ENCODE data around the gene SLC3A2.
"Not testable (repeated sequence)": the region's sequence is repeated elsewhere in the genome, so short reads cannot be mapped to it uniquely, and the experiment has no call there.

SLC3A2 gene

GRCh38 chr11:62832336-62833234 is 48.1 kb upstream of the SLC3A2 start, which contains the start of gene TEX54:
TEX54 (minus strand) TSS chr11:62832841.
- Histone ChIP-seq H3K36me3 (ENCODE audit: insufficient read depth) (peaks cover 6% of the 10 kb centered on the region; the same call in 1 of the 2 replicates), H3K27ac (peak within 1 kb of the TSS; percentile 80), H2AFZ (ENCODE audit: low read depth) (peak within 1 kb of the TSS; percentile 69), H3K4me1 (ENCODE audit: low read depth, poor library complexity, severe bottlenecking) (peaks cover 52% of the 10 kb centered on the region), H3K9ac (peak within 1 kb of the TSS; percentile 93), H3K79me2 (ENCODE audit: insufficient read depth, low read depth) (peaks cover 55% of the 10 kb centered on the region), H4K20me1 (ENCODE audit: insufficient read depth) (no peaks in the 10 kb centered on the region), H3K27me3 (ENCODE audit: insufficient read depth, low read depth) (no peaks in the 10 kb centered on the region), H3K4me2 (peak within 1 kb of the TSS; percentile 75), H3K4me3 (IDR thresholded peaks at IDR 0.05; ENCODE audit: insufficient read depth, low read depth, low read length) (peak within 1 kb of the TSS; percentile 31)
- TF ChIP-seq CTCF (conservative IDR thresholded peaks at IDR 0.05; ENCODE audit: low read depth, low read length): no peak

- peaks cover 56% of the 10 kb centered on the region for H3K79me2 ChIP-seq (ENCODE audit: insufficient read depth, low read depth)
- peaks cover 51% of the 10 kb centered on the region for H3K4me1 ChIP-seq (ENCODE audit: low read depth, poor library complexity, severe bottlenecking)
Measured at GRCh38 chr11:62835336-62835735, 45.4 kb upstream of the SLC3A2 start.

GRCh38 chr11:62839050-62839945 is 41.4 kb upstream of the SLC3A2 start, which contains the start of gene WDR74:
WDR74 (minus strand) TSS chr11:62839590; CDS start chr11:62839570, 20 bp downstream.
- H3K27ac ChIP-seq: peak within 1 kb of the TSS; percentile 95
- H3K79me2 ChIP-seq (ENCODE audit: insufficient read depth, low read depth): peaks cover 45% of the 10 kb centered on the region
- TF ChIP-seq CTCF (conservative IDR thresholded peaks at IDR 0.05; ENCODE audit: low read depth, low read length): no peak
- H4K20me1 ChIP-seq (ENCODE audit: insufficient read depth): no peaks in the 10 kb centered on the region
- H3K4me1 ChIP-seq (ENCODE audit: low read depth, poor library complexity, severe bottlenecking): peaks cover 53% of the 10 kb centered on the region
- no peaks in the 10 kb centered on the region for H3K27me3 ChIP-seq (ENCODE audit: insufficient read depth, low read depth)
- peak within 1 kb of the TSS; percentile 52 for H2AFZ ChIP-seq (ENCODE audit: low read depth)
- H3K36me3 ChIP-seq (ENCODE audit: insufficient read depth): peaks cover 6% of the 10 kb centered on the region; the same call in 1 of the 2 replicates
- peak within 1 kb of the TSS; percentile 90 for H3K4me2 ChIP-seq
- peak within 1 kb of the TSS; percentile 86 for H3K9ac ChIP-seq
- no peak within 1 kb of the TSS for H3K4me3 ChIP-seq (IDR thresholded peaks at IDR 0.05; ENCODE audit: insufficient read depth, low read depth, low read length)

More at GRCh38 chr11:62835336-62835735, 45.4 kb upstream of the SLC3A2 start:
- Histone ChIP-seq H3K4me2 (no peak overlapping the region), H4K20me1 (ENCODE audit: insufficient read depth) (no peaks in the 10 kb centered on the region), H3K36me3 (ENCODE audit: insufficient read depth) (peaks cover 6% of the 10 kb centered on the region; the same call in 1 of the 2 replicates), H3K4me3 (IDR thresholded peaks at IDR 0.05; ENCODE audit: insufficient read depth, low read depth, low read length) (no peak overlapping the region), H3K27ac (no peak overlapping the region), H2AFZ (ENCODE audit: low read depth) (no peak overlapping the region), H3K9ac (no peak overlapping the region), H3K27me3 (ENCODE audit: insufficient read depth, low read depth) (no peaks in the 10 kb centered on the region)
- TF ChIP-seq CTCF (conservative IDR thresholded peaks at IDR 0.05; ENCODE audit: low read depth, low read length): no peak

- peaks cover 46% of the 10 kb centered on the region for H3K4me1 ChIP-seq (ENCODE audit: low read depth, poor library complexity, severe bottlenecking)
- peak overlapping the region; percentile 52; the same call in 1 of the 2 replicates for H2AFZ ChIP-seq (ENCODE audit: low read depth)
- peak overlapping the region; percentile 86 for H3K9ac ChIP-seq
- peak overlapping the region; percentile 90 for H3K4me2 ChIP-seq
- peaks cover 37% of the 10 kb centered on the region for H3K79me2 ChIP-seq (ENCODE audit: insufficient read depth, low read depth)
- H3K36me3 ChIP-seq (ENCODE audit: insufficient read depth); H3K27me3 ChIP-seq (ENCODE audit: insufficient read depth, low read depth); H3K4me3 ChIP-seq (IDR thresholded peaks at IDR 0.05; ENCODE audit: insufficient read depth, low read depth, low read length); H4K20me1 ChIP-seq (ENCODE audit: insufficient read depth): not testable (repeated sequence)
- peak overlapping the region; percentile 95 for H3K27ac ChIP-seq
Measured at GRCh38 chr11:62840721-62841360, 39.9 kb upstream of the SLC3A2 start.
